Skeletal muscle tissue (tissue), 4 donors: ENCODE results near the gene TKTL1. TPM values are rescaled to one million over a fixed set of nuclear protein-coding genes. Genes with fewer than 3 reads are reported as not detected.

Experiments used
- H3K27ac ChIP-seq: one replicate; pipeline ENCODE4 v1.7.0; 2013; ENCODE audit warnings: mild to moderate bottlenecking, low read depth, low read length, inconsistent platforms
- H3K27me3 ChIP-seq, 3 donors: one replicate each; pipeline ENCODE4 v1.7.0; 2013; ENCODE audit warnings: low read length in 3 of 3; ENCODE audit not compliant: control insufficient read depth in 3 of 3, insufficient read depth in 3 of 3
- H3K36me3 ChIP-seq, 3 donors: one replicate each; pipeline ENCODE4 v1.7.0; 2013; ENCODE audit warnings: low read length in 3 of 3; ENCODE audit not compliant: control insufficient read depth in 3 of 3, insufficient read depth in 3 of 3
- H3K4me1 ChIP-seq, 3 donors: one replicate each; pipeline ENCODE4 v1.7.0; 2013; ENCODE audit warnings: low read length in 3 of 3, mild to moderate bottlenecking in 3 of 3; ENCODE audit not compliant: control insufficient read depth in 3 of 3, insufficient read depth in 3 of 3
- H3K4me3 ChIP-seq, 3 donors: one replicate each; pipeline ENCODE4 v1.7.0; 2013; ENCODE audit warnings: low read length in 3 of 3
- H3K9ac ChIP-seq, 3 donors: one replicate each; pipeline ENCODE4 v1.7.0; 2013; ENCODE audit warnings: low read length in 3 of 3, mild to moderate bottlenecking in 3 of 3, moderate library complexity in 2 of 3, low read depth in 1 of 3
- H3K9me3 ChIP-seq, 3 donors: one replicate each; pipeline ENCODE4 v1.7.0; 2013; ENCODE audit warnings: low read length in 3 of 3; ENCODE audit not compliant: control insufficient read depth in 3 of 3
- total RNA-seq: library from RNA; depleted of rRNA; stranded (reverse); fragments of >200 nt; gene quantifications from one replicate; pipeline ENCODE4 v1.2.3, GENCODE V29; 2014
- donor health status: Osteomylitis.

TKTL1 gene
- total RNA-seq, 1 donor from 2014 or later = 0.52 TPM

GRCh38 chrX:154351183-154352011 lies 55.8 kb downstream of the TKTL1 start:
- Histone ChIP-seq H3K27ac (no peak overlapping the region), H3K9ac (no peak overlapping the region), H3K4me3 (no peak overlapping the region), H3K27me3 (no peaks in the 10 kb centered on the region), H3K36me3 (peaks cover 12 to 19% (median 16%) of the 10 kb centered on the region in 3 donors), H3K9me3 (no peaks in the 10 kb centered on the region), H3K4me1 (no peaks in the 10 kb centered on the region)

- Histone ChIP-seq H3K9ac (no peak overlapping the region), H3K4me1 (no peaks in the 10 kb centered on the region), H3K4me3 (no peak overlapping the region), H3K27me3 (no peaks in the 10 kb centered on the region), H3K27ac (no peak overlapping the region), H3K9me3 (no peaks in the 10 kb centered on the region), H3K36me3 (peaks cover 12 to 20% (median 16%) of the 10 kb centered on the region in 3 donors)
These were observed 56.4 kb downstream of the TKTL1 start for GRCh38 chrX:154352012-154352401.

- Histone ChIP-seq H3K4me1 (no peaks in the 10 kb centered on the region), H3K27ac (no peak overlapping the region), H3K9ac (no peak overlapping the region), H3K4me3 (no peak overlapping the region), H3K36me3 (peaks cover 12 to 24% (median 16%) of the 10 kb centered on the region in 3 donors), H3K27me3 (no peaks in the 10 kb centered on the region), H3K9me3 (no peaks in the 10 kb centered on the region)
These were observed 56.9 kb downstream of the TKTL1 start for GRCh38 chrX:154352466-154352865.

- Histone ChIP-seq H3K27me3 (no peaks in the 10 kb centered on the region), H3K27ac (no peak overlapping the region), H3K9me3 (no peaks in the 10 kb centered on the region), H3K4me3 (no peak overlapping the region), H3K4me1 (no peaks in the 10 kb centered on the region), H3K9ac (no peak overlapping the region), H3K36me3 (peaks cover 14 to 24% (median 16%) of the 10 kb centered on the region in 3 donors)
These were observed 57.7 kb downstream of the TKTL1 start for GRCh38 chrX:154353172-154353843.

GRCh38 chrX:154354013-154354412 lies 58.4 kb downstream of the TKTL1 start:
- Histone ChIP-seq H3K9ac (no peak overlapping the region), H3K27ac (no peak overlapping the region), H3K4me1 (no peaks in the 10 kb centered on the region), H3K27me3 (no peaks in the 10 kb centered on the region), H3K4me3 (no peak overlapping the region), H3K9me3 (no peaks in the 10 kb centered on the region), H3K36me3 (peaks cover 18 to 29% (median 21%) of the 10 kb centered on the region in 3 donors)

GRCh38 chrX:154354516-154354915 lies 58.9 kb downstream of the TKTL1 start:
- Histone ChIP-seq H3K4me1 (no peaks in the 10 kb centered on the region), H3K4me3 (no peak overlapping the region), H3K36me3 (peaks cover 18 to 28% (median 24%) of the 10 kb centered on the region in 3 donors), H3K27ac (no peak overlapping the region), H3K9ac (no peak overlapping the region), H3K9me3 (no peaks in the 10 kb centered on the region), H3K27me3 (no peaks in the 10 kb centered on the region)

- no peaks in the 10 kb centered on the region for H3K9me3 ChIP-seq
- no peaks in the 10 kb centered on the region for H3K27me3 ChIP-seq
- H3K4me3 ChIP-seq = no peak overlapping the region
- no peak overlapping the region for H3K9ac ChIP-seq
- H3K4me1 ChIP-seq = no peaks in the 10 kb centered on the region
- H3K36me3 ChIP-seq = peaks cover 20 to 29% (median 24%) of the 10 kb centered on the region in 3 donors
- no peak overlapping the region for H3K27ac ChIP-seq
These were observed 59.6 kb downstream of the TKTL1 start for GRCh38 chrX:154355094-154355775.

GRCh38 chrX:154355776-154356140 lies 60.2 kb downstream of the TKTL1 start:
- Histone ChIP-seq H3K4me3 (no peak overlapping the region), H3K36me3 (peaks cover 20 to 31% (median 24%) of the 10 kb centered on the region in 3 donors)

GRCh38 chrX:154356596-154356995 lies 61.0 kb downstream of the TKTL1 start:
- H3K9ac ChIP-seq = no peak overlapping the region
- no peak overlapping the region for H3K4me3 ChIP-seq
- no peaks in the 10 kb centered on the region for H3K27me3 ChIP-seq
- H3K27ac ChIP-seq = no peak overlapping the region
- H3K9me3 ChIP-seq = no peaks in the 10 kb centered on the region
- H3K36me3 ChIP-seq = peaks cover 21 to 31% (median 27%) of the 10 kb centered on the region in 3 donors
- no peaks in the 10 kb centered on the region for H3K4me1 ChIP-seq

More at GRCh38 chrX:154355776-154356140, 60.2 kb downstream of the TKTL1 start:
- Histone ChIP-seq H3K27ac (no peak overlapping the region), H3K4me1 (no peaks in the 10 kb centered on the region), H3K27me3 (no peaks in the 10 kb centered on the region), H3K9me3 (no peaks in the 10 kb centered on the region), H3K9ac (no peak overlapping the region)

GRCh38 chrX:154357205-154357604 lies 61.6 kb downstream of the TKTL1 start:
- no peak overlapping the region for H3K4me3 ChIP-seq
- H3K27me3 ChIP-seq = no peaks in the 10 kb centered on the region
- peaks cover 22 to 37% (median 30%) of the 10 kb centered on the region in 3 donors for H3K36me3 ChIP-seq
- H3K9ac ChIP-seq = no peak overlapping the region
- H3K27ac ChIP-seq = no peak overlapping the region
- no peaks in the 10 kb centered on the region for H3K9me3 ChIP-seq
- no peaks in the 10 kb centered on the region for H3K4me1 ChIP-seq
